Measurements from ENCODE around the gene FOXI3.
"Not testable (repeated sequence)": the region's sequence is repeated elsewhere in the genome, so short reads cannot be mapped to it uniquely, and the experiment has no call there.

Gene FOXI3

DNA sequence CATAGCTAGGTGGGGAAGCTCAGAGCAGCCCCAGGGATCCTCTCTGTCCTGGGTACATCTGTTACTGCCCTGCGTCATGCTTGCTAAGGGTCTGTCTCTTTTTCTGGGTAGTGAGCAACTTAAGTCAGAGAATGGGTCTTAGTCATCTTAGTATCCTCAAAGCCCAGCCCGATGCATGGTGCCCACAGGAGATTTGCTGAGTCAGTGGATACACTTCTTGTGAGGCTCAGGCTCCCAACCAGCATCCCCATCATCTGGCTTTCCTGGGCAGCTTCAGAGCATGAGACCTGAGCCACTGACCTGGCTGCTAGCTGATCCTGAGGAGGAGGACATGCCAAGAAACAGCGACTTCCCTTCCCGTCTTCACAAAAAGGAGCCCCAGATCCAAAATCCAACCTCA, 10.0 kb downstream of the FOXI3 start:
- DNase-seq (ENCODE audit: insufficient read length, low spot score) (no peak), FAIRE-seq (no peak)

DNA sequence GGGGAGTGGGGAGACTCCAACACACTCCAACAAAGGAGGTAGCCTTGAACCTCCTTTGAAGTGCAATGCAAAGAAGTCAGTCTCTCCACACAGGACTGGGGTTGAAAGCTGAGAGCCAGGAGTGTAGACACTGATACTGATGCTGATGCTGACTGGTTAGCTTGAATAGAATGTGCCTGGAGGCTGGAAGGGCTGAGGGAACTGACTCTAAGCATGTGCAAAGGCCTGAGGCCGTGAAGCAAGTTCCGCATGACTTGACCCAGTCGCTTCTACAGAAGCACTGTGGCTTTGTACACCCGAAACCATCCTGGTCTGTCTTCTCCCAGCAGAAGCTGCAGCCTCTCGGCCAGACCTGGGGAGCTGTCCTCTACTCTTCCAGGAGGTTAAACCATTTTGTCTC, 10.4 kb downstream of the FOXI3 start:
- FAIRE-seq: no peak
- DNase-seq (ENCODE audit: insufficient read length, low spot score): no peak

DNA sequence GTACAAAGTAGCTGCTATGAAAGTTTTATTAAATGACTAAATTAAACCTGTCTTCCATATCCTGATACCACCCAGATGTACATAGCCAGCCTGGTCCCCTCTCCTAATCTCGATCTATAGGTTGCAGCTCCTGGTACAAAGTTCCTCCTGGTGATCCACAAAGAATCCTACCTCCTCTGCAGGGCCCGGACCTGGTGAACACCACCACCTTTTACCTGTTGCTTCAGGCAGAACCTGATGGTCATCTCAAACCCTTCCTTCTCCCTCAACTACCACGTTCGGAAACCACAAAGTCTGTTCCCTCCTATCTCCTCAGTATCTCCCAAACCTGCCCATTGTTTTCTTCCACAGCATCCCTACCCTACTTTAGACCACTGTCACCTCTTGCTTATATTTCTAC, 15.5 kb downstream of the FOXI3 start:
- DNase-seq (ENCODE audit: insufficient read length, low spot score) (no peak), FAIRE-seq (no peak)

DNA sequence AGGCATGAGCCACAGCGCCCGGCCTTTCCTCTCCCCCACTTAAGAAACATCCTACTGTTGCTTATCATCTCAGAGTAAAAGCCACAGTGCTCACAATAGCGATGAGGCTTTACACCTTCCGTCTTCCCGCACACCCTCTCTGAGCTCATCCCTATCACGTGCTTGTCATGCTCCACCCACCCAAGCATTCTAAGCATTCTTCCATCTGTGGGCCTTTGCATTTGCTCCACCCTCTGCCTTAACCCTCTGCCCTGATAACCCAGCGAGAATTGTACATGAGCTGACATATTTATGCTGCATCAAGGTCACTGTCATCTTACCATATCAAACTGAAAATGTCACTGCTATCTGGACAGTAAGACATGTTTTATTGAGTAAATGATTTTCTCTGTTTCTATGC, 22.6 kb downstream of the FOXI3 start:
- no peak for FAIRE-seq
- no peak for DNase-seq (ENCODE audit: insufficient read length, low spot score)

DNA sequence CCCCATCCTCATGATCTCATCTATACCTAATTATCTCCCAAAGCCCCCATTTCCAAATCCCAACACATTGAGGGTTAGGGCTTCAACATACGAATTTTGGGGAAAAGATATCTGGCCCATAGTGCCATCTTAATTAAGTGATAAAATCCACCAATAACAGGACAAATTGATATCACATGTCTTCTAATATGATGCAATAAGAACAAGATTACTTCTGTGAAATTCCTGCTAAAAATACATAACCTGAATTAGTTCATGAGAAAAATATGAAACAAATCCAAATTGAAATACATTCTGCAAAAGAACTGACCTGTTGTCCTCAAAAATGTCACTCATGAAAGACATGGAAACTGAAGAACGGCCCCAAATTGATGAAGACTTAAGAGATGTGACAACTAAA, 28.8 kb downstream of the FOXI3 start:
- DNase-seq (ENCODE audit: insufficient read length, low spot score) (no peak), FAIRE-seq (no peak)

DNA sequence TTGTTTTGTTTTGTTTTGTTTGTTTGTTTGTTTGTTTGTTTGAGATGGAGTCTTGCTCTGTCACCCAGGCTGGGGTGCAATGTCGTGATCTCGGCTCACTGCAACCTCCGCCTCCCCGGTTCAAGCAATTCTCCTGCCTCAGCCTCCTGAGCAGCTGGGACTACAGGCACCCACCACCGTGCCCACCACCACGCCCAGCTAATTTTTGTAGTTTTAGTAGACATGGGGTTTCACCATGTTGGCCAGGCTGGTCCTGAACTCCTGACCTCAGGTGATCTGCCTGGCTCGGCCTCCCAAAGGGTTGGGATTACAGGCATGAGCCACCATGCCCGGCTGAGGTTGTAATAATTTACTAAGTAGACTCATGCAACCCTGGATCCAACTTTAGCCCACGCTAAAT, 33.4 kb downstream of the FOXI3 start:
- FAIRE-seq; DNase-seq (ENCODE audit: insufficient read length, low spot score): not testable (repeated sequence)

DNA sequence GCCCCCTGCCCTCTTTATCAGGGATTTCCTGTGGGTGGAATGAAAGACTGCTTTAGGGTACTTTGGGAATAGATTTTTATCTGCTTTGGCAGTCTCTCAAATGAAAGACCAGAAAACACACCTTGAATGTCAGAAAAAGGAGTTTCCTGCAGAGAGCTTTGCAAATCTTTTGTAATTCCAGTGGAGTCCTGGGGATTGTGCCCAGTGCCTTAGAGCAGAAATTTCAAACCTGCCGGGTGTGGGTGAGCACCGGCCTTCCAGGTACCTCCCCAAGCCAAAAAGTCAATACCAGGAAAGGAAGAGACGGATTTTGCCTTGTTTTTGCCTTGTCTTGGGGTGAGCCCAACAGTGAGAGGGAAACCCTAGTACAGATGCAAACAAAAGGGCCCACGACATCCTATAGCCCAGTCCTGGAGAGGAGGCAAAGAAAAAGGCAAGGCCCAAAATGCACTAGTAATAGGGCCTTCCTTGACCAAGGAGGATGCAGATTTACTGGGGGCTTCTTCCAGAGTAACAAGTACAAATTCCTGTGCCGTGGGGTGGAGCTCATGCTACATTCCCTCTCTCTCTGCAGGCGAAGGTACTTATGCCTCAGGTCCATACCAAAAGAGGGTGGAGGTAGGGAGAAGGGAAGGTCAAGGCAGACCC, 36.4 kb downstream of the FOXI3 start:
- no peak for FAIRE-seq
- no peak for DNase-seq (ENCODE audit: insufficient read length, low spot score)

DNA sequence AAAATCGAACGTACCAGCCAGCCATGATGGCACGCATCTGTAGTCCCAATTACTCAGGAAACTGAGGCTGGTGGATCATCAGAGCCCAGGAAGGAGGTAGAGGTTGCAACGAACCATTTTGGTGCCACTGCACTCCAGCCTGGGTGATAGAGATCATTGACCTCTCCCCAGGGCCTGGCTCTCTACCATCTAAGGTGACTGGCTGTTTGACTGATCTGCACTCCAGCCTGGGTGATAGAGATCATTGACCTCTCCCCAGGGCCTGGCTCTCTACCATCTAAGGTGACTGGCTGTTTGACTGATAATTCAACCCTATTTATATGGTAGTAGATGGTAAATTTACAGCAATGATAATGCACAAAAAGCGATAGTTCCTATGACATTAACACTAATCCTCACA, 43.6 kb downstream of the FOXI3 start:
- not testable (repeated sequence) for FAIRE-seq; DNase-seq (ENCODE audit: insufficient read length, low spot score)

DNA sequence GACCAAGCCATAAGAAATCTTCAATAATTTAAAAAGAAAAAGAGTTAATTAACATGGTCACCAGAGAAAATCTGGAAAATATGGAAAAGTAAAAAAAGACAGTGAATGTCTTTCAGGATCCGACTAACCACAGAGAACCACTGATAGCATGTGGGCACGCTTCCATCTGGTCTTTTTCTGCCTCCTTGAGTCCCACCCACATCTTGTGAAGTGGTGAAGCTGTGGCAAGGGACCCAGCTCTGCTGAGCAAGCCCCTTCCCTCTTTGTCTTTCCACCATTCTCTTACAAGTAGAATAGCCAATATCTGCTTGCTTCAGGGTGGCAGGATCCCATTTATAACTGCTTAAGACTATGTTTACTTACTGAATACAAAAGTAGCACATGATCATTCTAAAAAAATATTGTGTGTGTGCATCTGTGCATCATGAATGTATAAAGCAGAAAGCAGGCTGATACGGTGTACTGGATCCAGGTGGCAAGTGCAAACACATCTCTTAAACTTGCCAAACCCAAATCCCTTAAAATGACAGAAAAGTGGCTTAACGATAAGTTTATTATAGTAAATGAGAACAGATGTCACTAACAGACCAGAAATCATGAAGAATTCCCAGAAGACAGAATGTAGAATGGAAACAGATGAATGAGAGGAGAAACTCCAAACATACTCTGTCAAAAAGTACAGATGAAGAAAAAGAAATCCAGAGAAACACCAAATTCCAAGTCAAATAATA, 52.3 kb downstream of the FOXI3 start:
- FAIRE-seq (no peak), DNase-seq (ENCODE audit: insufficient read length, low spot score) (no peak)

DNA sequence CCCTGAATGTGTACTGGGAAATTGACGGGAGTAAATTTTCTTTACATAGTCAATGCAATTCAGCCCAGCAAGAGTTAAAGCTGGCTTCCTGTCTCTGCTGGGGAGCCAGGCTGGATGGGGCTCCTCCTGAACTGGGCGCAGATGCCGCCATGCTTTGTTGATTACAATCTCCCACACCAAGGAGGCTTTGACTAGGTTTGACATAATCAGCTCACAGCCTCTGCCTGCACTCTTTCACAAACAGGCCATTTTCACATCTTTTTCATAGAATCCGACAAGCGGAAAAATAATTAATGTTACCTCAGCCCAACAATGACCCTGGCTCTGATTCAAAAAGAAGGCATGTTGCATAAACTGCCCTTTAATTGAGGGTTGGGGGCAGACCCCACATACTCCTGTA, 54.3 kb downstream of the FOXI3 start:
- FAIRE-seq: no peak
- no peak for DNase-seq (ENCODE audit: insufficient read length, low spot score)

Measured in GM19239 (cell line).